Right lobe of liver (tissue), 4 donors: ENCODE measurements around the gene SPATA13.

Experiments used
- CTCF ChIP-seq, 4 donors: fragments of 200-600 bp in 3 of 4; fragments of 450-650 bp in 1 of 4; IDR thresholded peaks; one replicate each; pipeline versions ENCODE4 v1.5.1 to v1.8.0; 2016 to 2022; ENCODE audit warnings: antibody characterized with exemption in 4 of 4, mild to moderate bottlenecking in 2 of 4
- POLR2A ChIP-seq: fragments of 450-650 bp; IDR thresholded peaks from one replicate; pipeline ENCODE4 v1.6.1; 2017; ENCODE audit warnings: antibody characterized with exemption, mild to moderate bottlenecking
- donor health status: DM: no; HTN: no; CAD: no.
- donor health status: DM: no; HTN: no; CAD: no.
- donor health status: DM: no; HTN: yes; CAD: no.

- TF ChIP-seq CTCF (IDR thresholded peaks at IDR 0.05), result no peak
- TF ChIP-seq POLR2A, result no peak
Observed at GRCh38 chr13:24301434-24301833, 140.9 kb downstream of the SPATA13 start.
